HepG2 (cell line): ENCODE measurements around the gene HTR4. TPM values are rescaled to one million over a fixed set of nuclear protein-coding genes. Genes with fewer than 3 reads are reported as not detected.

Experiments
- ATAC-seq: fragments of 200-7000 bp; cut with Tn5 transposase; 3 replicates; pipeline ENCODE4 v1.9.1; 2020; ENCODE audit warnings: mild to moderate bottlenecking, moderate library complexity
- BruUV-seq: library from RNA; stranded (reverse); fragments of 400-500 nt; replicated peaks from 2 replicates; lab custom pipeline; 2021; lab: Mats Ljungman, UMichigan
- CTCF ChIA-PET: fragments of 300-600 bp; formaldehyde crosslinking; extraction: SDS; loops from one replicate; lab custom pipeline; 2021; ENCODE audit warnings: low total read pairs, inconsistent platforms, low intra/inter-chr PET ratio; lab: Yijun Ruan, JAX
- POLR2A ChIA-PET: fragments of 350-600 bp; sonication (Branson Sonifier 250); formaldehyde crosslinking; loops from one replicate; lab custom pipeline; 2020; ENCODE audit warnings: antibody characterized with exemption, inconsistent platforms; lab: Yijun Ruan, JAX
- DNase-seq: peaks from one replicate; pipeline ENCODE4 v3.0.0-alpha.2; 2015; ENCODE audit warnings: low spot score
- FAIRE-seq: peaks from 3 replicates; lab custom pipeline; 2011; peaks lifted over from hg19 to GRCh38; lab: Jason Lieb, UNC
- H2AFZ ChIP-seq: one replicate; pipeline ENCODE4 v1.6.1; 2011; ENCODE audit warnings: low read length, inconsistent platforms
- H3K27ac ChIP-seq: fragments of 300-600 bp; 3 replicates; pipeline ENCODE4 v1.8.0; 2011; ENCODE audit warnings: mixed run types, mild to moderate bottlenecking, mixed read lengths, low read length, inconsistent platforms; ENCODE audit not compliant: insufficient read depth; ENCODE audit errors: extremely low read length
- H3K27me3 ChIP-seq, 2 experiments: fragments of 200-600 bp in 1 of 2; 2 replicates in 1 of 2; 3 replicates in 1 of 2; pipeline versions ENCODE4 v1.6.0 to v1.8.0; 2011; ENCODE audit warnings: low read length in 2 of 2, mild to moderate bottlenecking in 2 of 2, moderate library complexity in 2 of 2, inconsistent platforms in 1 of 2; ENCODE audit not compliant: insufficient read depth in 2 of 2, control insufficient read depth in 1 of 2
- H3K36me3 ChIP-seq, 2 experiments: fragments of 200-600 bp in 1 of 2; replicated peaks in 1 of 2; 2 replicates in 1 of 2; 3 replicates in 1 of 2; pipeline versions ENCODE4 v1.5.1 to v1.8.0; 2011; ENCODE audit warnings: low read length in 2 of 2, inconsistent platforms in 1 of 2; ENCODE audit not compliant: insufficient read depth in 2 of 2, control insufficient read depth in 1 of 2
- H3K4me1 ChIP-seq: 2 replicates; pipeline ENCODE4 v1.5.1; 2012; ENCODE audit warnings: low read length, inconsistent platforms; ENCODE audit not compliant: insufficient read depth
- H3K4me2 ChIP-seq: 2 replicates; pipeline ENCODE4 v1.6.0; 2011; ENCODE audit warnings: low read depth, low read length, inconsistent platforms
- H3K4me3 ChIP-seq, 3 experiments: fragments of 200-600 bp in 1 of 3; sonication (generic), shearing (Covaris generic) in 1 of 3; replicated peaks in 1 of 3; 2 replicates each; pipeline ENCODE4 v1.5.1; 2011 to 2016; ENCODE audit warnings: low read length in 3 of 3, inconsistent platforms in 2 of 3, low read depth in 2 of 3, mild to moderate bottlenecking in 2 of 3, control low read depth in 1 of 3, mixed read lengths in 1 of 3; ENCODE audit not compliant: insufficient read depth in 1 of 3
- H3K79me2 ChIP-seq: one replicate; pipeline ENCODE4 v1.6.1; 2011; ENCODE audit warnings: low read length, inconsistent platforms; ENCODE audit not compliant: insufficient read depth
- H3K9ac ChIP-seq: 2 replicates; pipeline ENCODE4 v1.6.0; 2011; ENCODE audit warnings: mild to moderate bottlenecking, low read depth, low read length, inconsistent platforms; ENCODE audit not compliant: insufficient read depth
- H3K9me3 ChIP-seq: 2 replicates; pipeline ENCODE4 v1.5.1; 2012; ENCODE audit warnings: mild to moderate bottlenecking, low read length
- H4K20me1 ChIP-seq: 2 replicates; pipeline ENCODE4 v1.6.0; 2011; ENCODE audit warnings: inconsistent platforms, mild to moderate bottlenecking, low read length, moderate library complexity; ENCODE audit not compliant: insufficient read depth
- ATRX ChIP-seq: sonication (generic); formaldehyde crosslinking; IDR thresholded peaks from 2 replicates; pipeline ENCODE4 v1.4.0; 2020; ENCODE audit warnings: missing genetic modification reagents, borderline replicate concordance
- BCL3 ChIP-seq: sonication (generic); formaldehyde crosslinking; IDR thresholded peaks from 2 replicates; pipeline ENCODE4 v1.5.1; 2020; ENCODE audit warnings: mild to moderate bottlenecking, missing genetic modification reagents, moderate library complexity
- BRF2 ChIP-seq: sonication (generic); formaldehyde crosslinking; IDR thresholded peaks from 2 replicates; pipeline ENCODE4 v1.8.1; 2022; ENCODE audit warnings: mild to moderate bottlenecking, missing genetic modification reagents
- FLYWCH1 ChIP-seq: sonication (generic); formaldehyde crosslinking; IDR thresholded peaks from 2 replicates; pipeline ENCODE4 v1.8.1; 2023; ENCODE audit warnings: mild to moderate bottlenecking, missing genetic modification reagents
- HNF1A ChIP-seq, 2 experiments: sonication (generic) in 1 of 2; formaldehyde crosslinking in 1 of 2; IDR thresholded peaks; 2 replicates each; pipeline versions ENCODE4 v1.4.0 to v1.6.1; 2016 to 2020; ENCODE audit warnings: borderline replicate concordance in 1 of 2, low read depth in 1 of 2, mild to moderate bottlenecking in 1 of 2, missing genetic modification reagents in 1 of 2
- IRF2 ChIP-seq: IDR thresholded peaks from 2 replicates; pipeline ENCODE4 v1.6.1; 2018; ENCODE audit warnings: missing genetic modification reagents, missing compliant biosample characterization
- IRX3 ChIP-seq: sonication (generic); formaldehyde crosslinking; IDR thresholded peaks from 2 replicates; pipeline ENCODE4 v1.8.1; 2023; ENCODE audit warnings: mild to moderate bottlenecking, low read depth, missing genetic modification reagents, borderline replicate concordance
- ISX ChIP-seq: sonication (generic); formaldehyde crosslinking; conservative IDR thresholded peaks from 2 replicates; pipeline ENCODE4 v1.5.0; 2020; ENCODE audit warnings: missing genetic modification reagents
- MAF1 ChIP-seq: sonication (generic); formaldehyde crosslinking; IDR thresholded peaks from 2 replicates; pipeline ENCODE4 v1.5.0; 2020; ENCODE audit warnings: missing genetic modification reagents, borderline replicate concordance
- MED8 ChIP-seq: sonication (generic); formaldehyde crosslinking; IDR thresholded peaks from 2 replicates; pipeline ENCODE4 v1.8.1; 2023; ENCODE audit warnings: mild to moderate bottlenecking, missing genetic modification reagents; ENCODE audit not compliant: insufficient replicate concordance
- MEF2D ChIP-seq: sonication (generic); formaldehyde crosslinking; IDR thresholded peaks from 2 replicates; pipeline ENCODE4 v1.5.1; 2020; ENCODE audit warnings: mild to moderate bottlenecking, missing genetic modification reagents
- MXI1 ChIP-seq: IDR thresholded peaks from 3 replicates; pipeline ENCODE4 v1.6.1; 2012; ENCODE audit warnings: low read depth, low read length, inconsistent platforms, borderline replicate concordance
- RFX1 ChIP-seq: fragments of 450-650 bp; IDR thresholded peaks from 2 replicates; pipeline ENCODE4 v1.6.1; 2017
- RFXAP ChIP-seq: sonication (generic); formaldehyde crosslinking; IDR thresholded peaks from 2 replicates; pipeline ENCODE4 v1.4.0; 2020; ENCODE audit warnings: missing genetic modification reagents, borderline replicate concordance
- SP5 ChIP-seq: IDR thresholded peaks from 2 replicates; pipeline ENCODE4 v1.6.1; 2016; ENCODE audit warnings: low read depth, borderline replicate concordance
- TRIM24 ChIP-seq: sonication (generic); formaldehyde crosslinking; IDR thresholded peaks from 2 replicates; pipeline ENCODE4 v1.8.0; 2022; ENCODE audit warnings: mild to moderate bottlenecking, missing genetic modification reagents
- ZNF12 ChIP-seq: sonication (generic); formaldehyde crosslinking; IDR thresholded peaks from 2 replicates; pipeline ENCODE4 v1.5.0; 2020; ENCODE audit warnings: missing genetic modification reagents
- ZNF576 ChIP-seq: sonication (generic); formaldehyde crosslinking; IDR thresholded peaks from 2 replicates; pipeline ENCODE4 v1.4.0; 2020; ENCODE audit warnings: mild to moderate bottlenecking, missing genetic modification reagents
- ZNF720 ChIP-seq: sonication (generic); formaldehyde crosslinking; IDR thresholded peaks from 2 replicates; pipeline ENCODE4 v1.4.0; 2020; ENCODE audit warnings: missing genetic modification reagents
- ZSCAN22 ChIP-seq: sonication (generic); formaldehyde crosslinking; IDR thresholded peaks from 2 replicates; pipeline ENCODE4 v1.4.0; 2020; ENCODE audit warnings: mild to moderate bottlenecking, missing genetic modification reagents
- WGBS: methylation state at CpG from one replicate; pipeline ENCODE4 v1.1.6; 2017; ENCODE audit warnings: low lambda C conversion rate; 5-methylcytosine and 5-hydroxymethylcytosine counted together
- in situ Hi-C: cut with HindIII; loops from 2 replicates; pipeline ENCODE4 v1.10.0; 2017; ENCODE audit warnings: low pct_unique_long_range_greater_than_20kb; ENCODE audit not compliant: extremely low pct_ligation_motif_present
- intact Hi-C: fragments of 100-400 bp; cut with micrococcal nuclease; formaldehyde crosslinking; loops from one replicate; pipeline ENCODE4 v1.10.0; 2022; ENCODE audit not compliant: unreplicated experiment
- polyA plus RNA-seq, 8 experiments: library from polyadenylated mRNA; depleted of rRNA in 3 of 8; stranded (reverse) in 7 of 8; unstranded in 1 of 8; fragments of >200 nt; fragmentation: Illumina TruSeq in 4 of 8; extraction: Trizol in 4 of 8; gene quantifications; 2 replicates each; pipeline versions ENCODE4 v1.2.1 to v1.2.3, GENCODE V29; 2011 to 2016; ENCODE audit warnings: low read depth in 4 of 8, missing spikeins in 1 of 8, mixed read lengths in 1 of 8; ENCODE audit not compliant: insufficient read depth in 1 of 8
- total RNA-seq, 5 experiments: library from RNA; depleted of rRNA; stranded (reverse); fragments of >200 nt; fragmentation: Illumina TruSeq; extraction: Trizol; gene quantifications; 2 replicates each; pipeline ENCODE4 v1.2.3, GENCODE V29; 2016; ENCODE audit warnings: low read depth in 1 of 5

HTR4 gene
- total and polyA plus RNA-seq, 2 of the 13 experiments (the other 11 are each of a cell fraction or from before 2014, with no cell fraction given): not detected

GRCh38 chr5:148488757-148489156, 165.6 kb downstream of the HTR4 start:
- FAIRE-seq: no peak
- H3K9ac ChIP-seq: no peak overlapping the region
- H4K20me1 ChIP-seq: no peaks in the 10 kb centered on the region
- 0 out of 2 replicates have a peak, but pooled peaks cover 11% of the 10 kb centered on the region for H3K4me1 ChIP-seq
- H3K79me2 ChIP-seq: no peaks in the 10 kb centered on the region
- ChIA-PET POLR2A (no interaction called here), CTCF (no interaction called here)
- H3K27ac ChIP-seq: no peak overlapping the region
- H3K4me2 ChIP-seq: no peak overlapping the region
- no peaks in the 10 kb centered on the region for H3K36me3 ChIP-seq
- intact Hi-C loops: no loop called here
- 2% methylated on average over 2 of the region's 2 CpGs for WGBS
- in situ Hi-C loops: no loop called here
- ATAC-seq: peak; percentile 65
- BruUV-seq: no TSS peak
- H3K27me3 ChIP-seq: no peaks in the 10 kb centered on the region
- no peak overlapping the region for H2AFZ ChIP-seq
- no peak overlapping the region for H3K4me3 ChIP-seq
- no peaks in the 10 kb centered on the region for H3K9me3 ChIP-seq
- peak; percentile 36 for DNase-seq
- TF ChIP-seq HNF1A (IDR thresholded peaks at IDR 0.05; ENCODE audit: low read depth) (no peak), HNF1A (CRISPR knock-in tag; IDR thresholded peaks at IDR 0.05; ENCODE audit: borderline replicate concordance) (no peak), TRIM24 (CRISPR knock-in tag) (no peak), ISX (CRISPR knock-in tag) (no peak), RFX1 (no peak), BRF2 (CRISPR knock-in tag) (no peak), SP5 (CRISPR knock-in tag) (no peak), ATRX (CRISPR knock-in tag) (no peak), IRX3 (CRISPR knock-in tag) (no peak), ZSCAN22 (CRISPR knock-in tag) (no peak), RFXAP (CRISPR knock-in tag) (no peak), ZNF12 (CRISPR knock-in tag) (no peak), MEF2D (CRISPR knock-in tag) (no peak), ZNF720 (CRISPR knock-in tag) (no peak), FLYWCH1 (CRISPR knock-in tag) (no peak), BCL3 (CRISPR knock-in tag) (no peak), MED8 (CRISPR knock-in tag) (no peak), MAF1 (CRISPR knock-in tag) (no peak), IRF2 (no peak), ZNF576 (CRISPR knock-in tag) (no peak), MXI1 (no peak)
